ENCODE results near the gene GABPB1. TPM values are rescaled to one million over a fixed set of nuclear protein-coding genes. Genes with fewer than 3 reads are reported as not detected.

The GABPB1 gene
- total RNA-seq, 2 donors from 2014 or later, result 4.9 to 6.7 TPM

- TF ChIP-seq POLR2A (IDR thresholded peaks at IDR 0.05) (no peak), CTCF (IDR thresholded peaks at IDR 0.05) (no peak)
- Histone ChIP-seq H3K4me1 (no peaks in the 10 kb centered on the region), H3K9me3 (no peaks in the 10 kb centered on the region), H3K27me3 (no peaks in the 10 kb centered on the region), H3K27ac (no peak overlapping the region), H3K36me3 (replicated peaks in 1 of 2; ENCODE audit: insufficient read depth in 1 of 2, low read depth in 2 of 2) (no peaks in the 10 kb centered on the region), H3K4me3 (no peak overlapping the region)
- 71 to 84% methylated on average over 8 of the region's 8 CpGs for WGBS, 2 donors
- intact Hi-C loops (cut with DNase I), result no loop called here
- DNase-seq (no peak), ATAC-seq (no peak)
These were observed 97.7 kb downstream of the GABPB1 start for GRCh38 chr15:50257332-50257731.

- H3K4me1 ChIP-seq, result no peaks in the 10 kb centered on the region
- no peak for ATAC-seq
- WGBS, 2 donors, result 46 to 50% methylated on average over 5 of the region's 5 CpGs
These were observed 98.6 kb downstream of the GABPB1 start for GRCh38 chr15:50256188-50257041.

GRCh38 chr15:50252556-50252955 is 102.4 kb downstream of the GABPB1 start:
- no peak overlapping the region for H3K4me3 ChIP-seq
- H3K27ac ChIP-seq, result no peak overlapping the region
- intact Hi-C loops (cut with DNase I), result no loop called here
- H3K36me3 ChIP-seq (replicated peaks in 1 of 2; ENCODE audit: insufficient read depth in 1 of 2, low read depth in 2 of 2), result no peaks in the 10 kb centered on the region
- no peaks in the 10 kb centered on the region for H3K4me1 ChIP-seq
- 79 to 82% methylated on average over 8 to 11 of the region's 11 CpGs for WGBS, 2 donors
- H3K9me3 ChIP-seq, result no peaks in the 10 kb centered on the region
- DNase-seq (no peak), ATAC-seq (no peak)
- TF ChIP-seq CTCF (IDR thresholded peaks at IDR 0.05) (no peak), POLR2A (IDR thresholded peaks at IDR 0.05) (no peak)
- H3K27me3 ChIP-seq, result no peaks in the 10 kb centered on the region

More at GRCh38 chr15:50256188-50257041, 98.6 kb downstream of the GABPB1 start:
- H3K9me3 ChIP-seq, result no peaks in the 10 kb centered on the region
- no peak overlapping the region for H3K4me3 ChIP-seq
- no peak for DNase-seq
- no peak overlapping the region for H3K27ac ChIP-seq
- no peaks in the 10 kb centered on the region for H3K36me3 ChIP-seq (replicated peaks in 1 of 2; ENCODE audit: insufficient read depth in 1 of 2, low read depth in 2 of 2)
- intact Hi-C loops (cut with DNase I), result no loop called here
- TF ChIP-seq POLR2A (IDR thresholded peaks at IDR 0.05) (no peak), CTCF (IDR thresholded peaks at IDR 0.05) (no peak)
- no peaks in the 10 kb centered on the region for H3K27me3 ChIP-seq

GRCh38 chr15:50251638-50252182 is 103.3 kb downstream of the GABPB1 start:
- intact Hi-C loops (cut with DNase I), result no loop called here
- 86 to 88% methylated on average over 10 to 11 of the region's 11 CpGs for WGBS, 2 donors

More at GRCh38 chr15:50251638-50252182, 103.3 kb downstream of the GABPB1 start:
- no peaks in the 10 kb centered on the region for H3K36me3 ChIP-seq (replicated peaks in 1 of 2; ENCODE audit: insufficient read depth in 1 of 2, low read depth in 2 of 2)
- TF ChIP-seq POLR2A (IDR thresholded peaks at IDR 0.05) (no peak), CTCF (IDR thresholded peaks at IDR 0.05) (no peak)
- no peak overlapping the region for H3K4me3 ChIP-seq
- no peaks in the 10 kb centered on the region for H3K9me3 ChIP-seq
- H3K27ac ChIP-seq, result no peak overlapping the region
- H3K27me3 ChIP-seq, result no peaks in the 10 kb centered on the region
- no peak for DNase-seq
- no peaks in the 10 kb centered on the region for H3K4me1 ChIP-seq
- ATAC-seq, result no peak

All from body of pancreas (tissue), 4 donors.